PC-3 (cell line): Measurements from ENCODE around the gene CTXN3.

Experiments
- EZH2 ChIP-seq: fragments of 300-600 bp; sonication (generic); IDR thresholded peaks from one replicate; pipeline ENCODE4 v1.6.1; 2017; ENCODE audit warnings: antibody characterized with exemption, mild to moderate bottlenecking, low read length; ENCODE audit not compliant: unreplicated experiment
- EZH2phosphoT487 ChIP-seq: fragments of 300-600 bp; sonication (generic); IDR thresholded peaks from 2 replicates; pipeline ENCODE4 v1.6.1; 2018; ENCODE audit warnings: mild to moderate bottlenecking, antibody characterized with exemption, low read length, borderline replicate concordance
- TF ChIP-seq, protein P1 (sequence below): fragments of 300-600 bp; sonication (generic); conservative IDR thresholded peaks from 2 replicates; pipeline ENCODE4 v1.5.1; 2017; ENCODE audit warnings: antibody characterized with exemption, low read depth, mild to moderate bottlenecking, low read length

DNA sequence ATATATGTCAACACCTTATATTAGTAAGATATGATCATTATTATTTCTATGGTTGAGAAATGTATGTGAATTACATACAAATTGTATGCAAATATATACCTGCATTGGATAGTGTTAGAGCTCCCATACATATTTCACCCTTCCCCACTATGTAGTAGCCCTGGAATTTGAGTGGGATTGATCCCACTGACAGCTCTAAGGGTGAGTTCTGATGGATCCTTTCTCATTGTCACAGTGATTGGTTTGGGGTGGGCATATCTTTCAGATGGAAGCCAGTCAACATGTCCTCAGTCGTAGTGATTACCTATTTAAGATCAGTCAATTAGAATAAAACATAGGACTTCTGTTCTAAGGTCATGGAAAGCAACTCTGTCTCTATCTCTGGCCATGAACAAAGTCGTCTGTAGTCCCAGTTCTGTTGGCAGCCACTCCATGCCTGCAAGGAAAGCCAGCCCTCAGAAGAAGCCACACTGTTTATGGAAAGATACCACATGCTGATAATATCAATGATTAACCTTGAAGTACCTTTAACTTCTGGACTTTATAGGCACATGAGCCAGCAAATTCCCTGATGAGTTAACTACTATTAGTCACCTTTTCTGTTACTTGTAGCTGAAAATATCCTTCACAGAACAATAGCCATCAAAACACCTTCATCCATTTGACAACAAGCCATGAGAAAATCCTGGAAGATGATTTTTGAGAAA is 49.2 kb downstream of the CTXN3 start:
- TF ChIP-seq, protein P1, sequence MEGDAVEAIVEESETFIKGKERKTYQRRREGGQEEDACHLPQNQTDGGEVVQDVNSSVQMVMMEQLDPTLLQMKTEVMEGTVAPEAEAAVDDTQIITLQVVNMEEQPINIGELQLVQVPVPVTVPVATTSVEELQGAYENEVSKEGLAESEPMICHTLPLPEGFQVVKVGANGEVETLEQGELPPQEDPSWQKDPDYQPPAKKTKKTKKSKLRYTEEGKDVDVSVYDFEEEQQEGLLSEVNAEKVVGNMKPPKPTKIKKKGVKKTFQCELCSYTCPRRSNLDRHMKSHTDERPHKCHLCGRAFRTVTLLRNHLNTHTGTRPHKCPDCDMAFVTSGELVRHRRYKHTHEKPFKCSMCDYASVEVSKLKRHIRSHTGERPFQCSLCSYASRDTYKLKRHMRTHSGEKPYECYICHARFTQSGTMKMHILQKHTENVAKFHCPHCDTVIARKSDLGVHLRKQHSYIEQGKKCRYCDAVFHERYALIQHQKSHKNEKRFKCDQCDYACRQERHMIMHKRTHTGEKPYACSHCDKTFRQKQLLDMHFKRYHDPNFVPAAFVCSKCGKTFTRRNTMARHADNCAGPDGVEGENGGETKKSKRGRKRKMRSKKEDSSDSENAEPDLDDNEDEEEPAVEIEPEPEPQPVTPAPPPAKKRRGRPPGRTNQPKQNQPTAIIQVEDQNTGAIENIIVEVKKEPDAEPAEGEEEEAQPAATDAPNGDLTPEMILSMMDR = no peak
- no peak for TF ChIP-seq EZH2
- TF ChIP-seq EZH2phosphoT487 = no peak
